Measurements from ENCODE around the gene NACC2.

NACC2 gene

DNA sequence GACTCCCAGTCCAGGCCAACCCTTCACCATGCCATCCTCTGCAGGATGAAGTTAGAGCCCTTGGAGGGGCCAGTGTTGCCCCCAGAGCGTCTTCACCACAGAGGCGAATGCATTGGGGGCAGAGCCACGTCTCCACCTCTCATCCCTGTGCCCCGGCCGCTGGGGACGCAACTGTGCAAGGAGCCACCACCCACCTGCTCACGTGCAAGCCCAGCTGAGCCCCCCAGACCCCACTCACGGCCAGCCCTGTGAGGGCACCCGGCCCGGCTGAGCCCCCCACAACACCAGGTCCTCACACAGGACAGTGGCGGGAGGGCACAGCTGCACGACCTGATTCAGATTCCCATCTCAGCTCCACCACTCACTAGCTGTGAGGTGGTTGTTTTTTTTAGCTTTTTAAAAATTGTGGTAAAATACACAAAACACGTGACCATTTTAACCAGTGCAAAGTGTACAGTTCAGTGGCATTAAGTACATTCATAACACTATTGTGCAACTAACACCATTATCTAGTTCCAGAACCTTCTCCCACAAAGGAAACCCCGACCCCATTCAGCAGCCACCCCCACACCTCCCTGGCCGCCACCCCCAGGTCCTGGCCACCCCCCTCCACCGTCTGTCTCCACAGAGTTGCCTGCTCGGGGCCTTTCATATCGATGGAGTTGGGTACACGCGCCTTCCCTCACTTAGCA, 100.4 kb downstream of the NACC2 start:
- peak; percentile 43 for DNase-seq (ENCODE audit: low read depth)
- TF ChIP-seq, protein P1, sequence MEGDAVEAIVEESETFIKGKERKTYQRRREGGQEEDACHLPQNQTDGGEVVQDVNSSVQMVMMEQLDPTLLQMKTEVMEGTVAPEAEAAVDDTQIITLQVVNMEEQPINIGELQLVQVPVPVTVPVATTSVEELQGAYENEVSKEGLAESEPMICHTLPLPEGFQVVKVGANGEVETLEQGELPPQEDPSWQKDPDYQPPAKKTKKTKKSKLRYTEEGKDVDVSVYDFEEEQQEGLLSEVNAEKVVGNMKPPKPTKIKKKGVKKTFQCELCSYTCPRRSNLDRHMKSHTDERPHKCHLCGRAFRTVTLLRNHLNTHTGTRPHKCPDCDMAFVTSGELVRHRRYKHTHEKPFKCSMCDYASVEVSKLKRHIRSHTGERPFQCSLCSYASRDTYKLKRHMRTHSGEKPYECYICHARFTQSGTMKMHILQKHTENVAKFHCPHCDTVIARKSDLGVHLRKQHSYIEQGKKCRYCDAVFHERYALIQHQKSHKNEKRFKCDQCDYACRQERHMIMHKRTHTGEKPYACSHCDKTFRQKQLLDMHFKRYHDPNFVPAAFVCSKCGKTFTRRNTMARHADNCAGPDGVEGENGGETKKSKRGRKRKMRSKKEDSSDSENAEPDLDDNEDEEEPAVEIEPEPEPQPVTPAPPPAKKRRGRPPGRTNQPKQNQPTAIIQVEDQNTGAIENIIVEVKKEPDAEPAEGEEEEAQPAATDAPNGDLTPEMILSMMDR (IDR thresholded peaks at IDR 0.05; ENCODE audit: low read length, missing control alignments) = no peak
- no peak overlapping the region for H3K4me3 ChIP-seq (replicated peaks; ENCODE audit: low read depth, low read length)

DNA sequence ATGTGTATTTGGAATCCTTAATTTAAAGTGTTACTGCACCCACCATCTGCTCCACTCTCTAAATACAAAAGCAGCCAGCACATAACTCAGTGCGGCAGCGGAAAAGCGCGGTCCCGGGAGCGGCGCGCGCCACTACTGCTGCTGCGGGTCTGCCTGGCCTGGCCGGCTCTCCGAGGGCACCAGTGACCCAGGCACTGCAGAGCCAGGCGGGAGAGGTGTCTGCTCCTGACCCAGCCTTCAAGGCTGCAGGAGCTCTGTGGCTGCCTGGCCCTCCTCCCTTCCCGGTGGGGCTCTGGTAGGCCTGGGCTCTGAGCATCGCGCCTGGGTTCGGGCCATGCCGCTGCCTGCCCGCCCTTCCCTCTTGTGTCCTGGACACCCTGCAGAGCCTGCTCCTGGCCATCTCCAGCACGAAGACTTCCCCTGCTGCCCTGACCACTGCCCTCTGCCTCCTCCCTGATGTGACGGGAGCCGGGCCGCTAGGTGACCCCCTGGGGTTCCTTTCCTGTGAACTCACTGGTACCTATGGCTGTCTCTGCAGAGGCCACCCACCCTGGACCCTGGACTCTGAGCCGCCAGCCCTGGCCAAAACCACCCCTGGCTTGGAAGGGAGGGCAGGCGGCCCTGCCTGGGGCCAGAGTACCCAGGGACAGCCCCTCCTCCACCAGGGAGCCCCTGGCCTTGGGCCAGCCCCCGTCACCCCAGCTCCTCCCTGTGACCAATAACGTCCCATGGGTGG, 101.2 kb downstream of the NACC2 start:
- TF ChIP-seq, protein P1 (IDR thresholded peaks at IDR 0.05; ENCODE audit: low read length, missing control alignments) = no peak
- no peak for DNase-seq (ENCODE audit: low read depth)
- H3K4me3 ChIP-seq (replicated peaks; ENCODE audit: low read depth, low read length) = no peak overlapping the region

DNA sequence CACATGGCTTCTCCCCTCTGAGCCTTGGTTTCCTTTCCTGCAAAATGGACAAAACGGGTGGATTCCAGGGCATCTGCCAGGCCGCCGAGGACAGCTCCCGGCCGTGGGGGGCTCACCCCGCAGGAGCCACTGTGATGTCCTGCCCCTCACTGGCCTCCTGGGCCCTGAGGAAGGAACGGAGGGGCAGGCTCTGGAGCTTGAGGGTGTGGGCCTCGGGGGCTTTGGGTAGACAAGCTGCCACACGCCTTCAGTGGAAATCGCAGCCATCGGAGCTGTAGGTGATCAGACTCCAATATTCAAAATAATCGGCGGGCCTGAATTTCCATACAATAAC, 101.7 kb downstream of the NACC2 start:
- no peak overlapping the region for H3K4me3 ChIP-seq (replicated peaks; ENCODE audit: low read depth, low read length)
- TF ChIP-seq, protein P1 (IDR thresholded peaks at IDR 0.05; ENCODE audit: low read length, missing control alignments) = no peak
- no peak for DNase-seq (ENCODE audit: low read depth)

DNA sequence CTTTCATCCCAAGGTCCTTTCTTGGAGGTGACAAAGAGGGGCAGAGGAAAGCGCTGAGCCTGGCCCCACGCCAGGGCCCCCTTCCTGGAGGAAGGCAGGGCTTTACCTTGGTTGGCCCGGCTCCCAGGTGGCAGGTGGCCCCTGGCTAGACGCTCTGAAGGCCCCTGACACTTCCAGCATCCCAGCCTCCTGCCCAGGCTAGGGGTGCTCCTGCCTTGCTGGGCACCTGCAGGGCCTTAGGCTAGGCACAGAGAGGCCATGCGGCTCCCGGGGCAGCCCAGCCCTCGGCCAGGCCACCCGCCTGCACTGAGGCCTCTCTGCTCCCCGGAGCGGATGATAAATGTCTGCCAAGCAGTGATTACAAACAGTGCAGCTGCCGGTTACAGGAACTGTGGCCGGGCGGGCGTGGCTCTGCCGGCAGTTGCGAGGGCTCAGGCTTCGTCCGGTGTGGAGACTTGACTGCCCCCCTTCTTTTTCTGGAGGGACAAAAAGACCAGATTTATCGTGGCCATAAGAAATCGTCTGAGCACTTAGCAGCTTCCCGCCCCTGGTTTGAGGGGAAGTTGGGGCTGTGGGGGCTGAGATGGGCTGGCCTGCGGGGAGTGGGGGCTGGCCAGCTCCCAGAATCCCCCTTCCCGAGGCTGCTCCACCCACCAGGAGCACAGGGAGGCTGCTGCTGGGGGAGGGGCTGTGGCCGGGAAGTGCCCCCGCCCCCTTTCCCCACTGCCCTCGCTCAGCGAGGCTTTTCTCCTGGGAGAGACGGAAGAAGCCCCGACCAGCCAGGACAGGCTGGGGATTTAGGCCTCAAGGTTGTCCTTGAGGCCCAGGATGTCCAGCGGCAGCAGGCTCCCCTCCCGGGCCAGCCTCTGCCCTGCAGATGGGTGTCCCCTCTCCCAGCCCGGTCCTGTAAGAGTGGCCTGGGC, 102.3 kb downstream of the NACC2 start:
- TF ChIP-seq, protein P1 (IDR thresholded peaks at IDR 0.05; ENCODE audit: low read length, missing control alignments) = no peak
- peak; percentile 89 for DNase-seq (ENCODE audit: low read depth)
- H3K4me3 ChIP-seq (replicated peaks; ENCODE audit: low read depth, low read length) = peak overlapping the region; percentile 23

DNA sequence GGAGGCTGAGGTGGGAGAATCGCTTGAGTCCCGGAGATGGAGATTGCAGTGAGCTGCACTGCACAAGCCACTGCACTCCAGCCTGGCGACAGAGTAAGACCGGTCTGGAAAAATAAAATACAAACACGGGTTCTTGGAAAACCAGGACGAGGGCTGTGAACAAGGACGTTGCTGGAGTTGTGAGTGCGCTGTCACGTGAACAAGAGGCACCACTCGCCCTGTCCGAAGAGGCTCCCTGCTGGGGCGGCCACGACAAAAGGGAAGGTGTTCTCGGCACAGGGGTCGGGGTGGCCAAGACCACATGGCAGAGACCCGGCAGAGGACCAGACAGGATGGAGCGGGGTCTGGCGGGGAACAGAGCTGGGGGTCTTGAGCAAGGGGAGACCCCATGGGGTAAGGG, 103.3 kb downstream of the NACC2 start:
- no peak overlapping the region for H3K4me3 ChIP-seq (replicated peaks; ENCODE audit: low read depth, low read length)
- no peak for DNase-seq (ENCODE audit: low read depth)
- TF ChIP-seq, protein P1 (IDR thresholded peaks at IDR 0.05; ENCODE audit: low read length, missing control alignments) = no peak

DNA sequence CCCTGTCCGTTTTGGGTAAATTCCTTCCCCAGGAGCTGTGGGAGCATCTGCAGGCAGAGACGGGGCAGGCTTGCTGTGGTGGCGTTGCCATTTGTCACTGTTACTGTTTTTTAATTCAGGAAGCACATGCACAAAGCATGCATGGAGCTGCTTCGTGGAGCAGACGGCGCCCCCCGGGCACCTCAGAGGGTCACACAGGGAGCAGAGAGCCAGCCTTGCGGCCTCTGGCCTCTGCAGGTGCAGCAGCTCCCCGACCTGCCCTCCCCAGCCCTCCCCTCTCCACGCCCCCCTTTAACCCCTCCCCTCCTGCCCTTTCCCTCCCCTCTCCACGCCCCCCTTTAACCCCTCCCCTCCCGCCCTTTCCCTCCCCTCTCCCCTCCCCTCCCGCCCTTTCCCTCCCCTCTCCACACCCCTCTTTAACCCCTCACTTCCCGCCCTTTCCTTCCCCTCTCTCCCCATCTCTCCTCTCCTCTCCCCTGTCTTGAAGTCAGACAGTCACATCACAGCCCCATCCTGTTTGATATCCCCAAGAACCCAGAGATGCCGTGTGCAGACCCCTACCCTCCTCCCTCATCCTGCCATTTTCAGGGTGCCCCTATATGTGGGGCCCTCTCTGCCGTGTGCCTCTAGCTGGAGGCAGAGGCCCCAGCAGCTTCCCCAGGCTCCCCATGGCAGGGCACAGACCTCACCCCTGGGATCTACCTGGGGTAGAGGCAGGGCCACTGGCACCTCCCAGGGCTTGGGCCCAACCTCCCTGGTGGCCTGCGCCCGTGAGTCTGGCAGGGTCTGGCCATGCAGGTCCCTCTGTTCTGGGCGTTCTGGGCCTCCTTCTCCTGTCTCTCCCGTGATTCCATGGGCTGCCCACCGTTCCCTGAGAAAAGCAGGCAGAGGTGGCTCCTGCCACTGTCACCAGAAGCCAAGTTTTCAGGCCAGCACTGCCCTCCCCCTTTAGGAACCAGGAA, 104.3 kb downstream of the NACC2 start:
- DNase-seq (ENCODE audit: low read depth) = peak; percentile 77
- TF ChIP-seq, protein P1 (IDR thresholded peaks at IDR 0.05; ENCODE audit: low read length, missing control alignments) = no peak
- no peak overlapping the region for H3K4me3 ChIP-seq (replicated peaks; ENCODE audit: low read depth, low read length)
